ENCODE results near the gene ZNF787.
"Not testable (repeated sequence)": the region's sequence is repeated elsewhere in the genome, so short reads cannot be mapped to it uniquely, and the experiment has no call there.

The ZNF787 gene

DNA sequence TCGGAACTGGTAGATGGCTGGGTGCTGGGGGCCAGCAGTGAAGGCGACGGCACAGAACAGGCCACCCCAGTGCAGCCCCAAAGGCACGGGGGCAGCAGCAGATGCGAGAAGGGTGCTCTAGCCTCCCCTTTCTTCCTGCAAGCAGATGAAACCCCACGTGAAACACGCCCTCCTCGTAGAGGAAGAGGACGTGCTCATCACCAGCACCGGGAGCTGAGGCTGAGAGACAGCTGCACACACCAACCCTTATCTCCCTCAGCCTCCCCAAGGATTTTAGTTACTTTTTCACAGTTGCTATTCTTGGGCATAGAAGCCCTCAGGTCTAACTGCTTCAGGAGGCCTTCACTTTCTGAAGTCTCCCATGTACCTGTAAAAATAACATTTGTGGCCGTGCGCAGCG, 11.9 kb downstream of the ZNF787 start:
- TF ChIP-seq, protein P1, sequence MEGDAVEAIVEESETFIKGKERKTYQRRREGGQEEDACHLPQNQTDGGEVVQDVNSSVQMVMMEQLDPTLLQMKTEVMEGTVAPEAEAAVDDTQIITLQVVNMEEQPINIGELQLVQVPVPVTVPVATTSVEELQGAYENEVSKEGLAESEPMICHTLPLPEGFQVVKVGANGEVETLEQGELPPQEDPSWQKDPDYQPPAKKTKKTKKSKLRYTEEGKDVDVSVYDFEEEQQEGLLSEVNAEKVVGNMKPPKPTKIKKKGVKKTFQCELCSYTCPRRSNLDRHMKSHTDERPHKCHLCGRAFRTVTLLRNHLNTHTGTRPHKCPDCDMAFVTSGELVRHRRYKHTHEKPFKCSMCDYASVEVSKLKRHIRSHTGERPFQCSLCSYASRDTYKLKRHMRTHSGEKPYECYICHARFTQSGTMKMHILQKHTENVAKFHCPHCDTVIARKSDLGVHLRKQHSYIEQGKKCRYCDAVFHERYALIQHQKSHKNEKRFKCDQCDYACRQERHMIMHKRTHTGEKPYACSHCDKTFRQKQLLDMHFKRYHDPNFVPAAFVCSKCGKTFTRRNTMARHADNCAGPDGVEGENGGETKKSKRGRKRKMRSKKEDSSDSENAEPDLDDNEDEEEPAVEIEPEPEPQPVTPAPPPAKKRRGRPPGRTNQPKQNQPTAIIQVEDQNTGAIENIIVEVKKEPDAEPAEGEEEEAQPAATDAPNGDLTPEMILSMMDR (IDR thresholded peaks at IDR 0.05; ENCODE audit: low read depth, low read length) = no peak
- no peak overlapping the region for H3K4me3 ChIP-seq (ENCODE audit: low read depth, low read length)

- TF ChIP-seq, protein P1 (IDR thresholded peaks at IDR 0.05; ENCODE audit: low read depth, low read length) = no peak
- no peak overlapping the region for H3K4me3 ChIP-seq (ENCODE audit: low read depth, low read length)
Measured at GRCh38 chr19:56108447-56109195, 12.5 kb downstream of the ZNF787 start.

DNA sequence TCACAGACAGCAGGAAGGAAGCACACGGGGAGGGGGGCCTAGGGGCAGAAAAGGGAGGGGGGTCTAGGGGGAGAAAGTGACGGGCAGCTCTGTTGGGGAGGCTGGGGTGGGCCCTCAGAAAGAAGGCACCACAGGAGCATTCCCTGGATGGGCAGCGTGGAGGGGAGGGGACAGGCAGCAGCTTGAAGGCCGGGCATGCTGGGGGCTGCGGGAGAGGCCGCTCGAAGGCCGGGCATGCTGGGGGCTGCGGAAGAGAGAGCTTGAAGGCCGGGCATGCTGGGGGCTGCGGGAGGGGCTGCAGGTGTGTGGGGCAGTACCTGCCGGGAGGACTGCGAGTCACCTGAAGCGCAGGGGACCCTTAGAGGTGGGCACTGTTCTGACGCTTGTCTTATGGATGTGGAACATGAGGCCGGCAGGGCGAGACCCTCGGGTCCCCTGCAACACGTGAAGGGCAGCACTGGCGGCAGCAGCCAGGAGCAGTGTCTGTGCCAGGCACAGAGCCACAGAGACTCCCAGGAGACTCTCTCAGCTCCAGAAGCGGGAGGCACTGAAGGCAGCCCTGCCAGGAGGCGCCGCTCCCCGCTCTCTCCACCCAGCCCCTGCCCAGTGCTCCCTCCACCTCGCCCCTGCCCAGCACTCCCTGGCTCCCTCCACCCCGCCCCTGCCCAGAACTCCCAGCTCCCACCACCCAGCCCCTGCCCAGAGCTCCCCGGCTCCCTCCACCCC, 13.3 kb downstream of the ZNF787 start:
- TF ChIP-seq, protein P1 (IDR thresholded peaks at IDR 0.05; ENCODE audit: low read depth, low read length) = no peak
- no peak overlapping the region for H3K4me3 ChIP-seq (ENCODE audit: low read depth, low read length)

GRCh38 chr19:56106993-56107392, 14.1 kb downstream of the ZNF787 start:
- H3K4me3 ChIP-seq (ENCODE audit: low read depth, low read length) = no peak overlapping the region
- TF ChIP-seq, protein P1 (IDR thresholded peaks at IDR 0.05; ENCODE audit: low read depth, low read length) = no peak

- no peak overlapping the region for H3K4me3 ChIP-seq (ENCODE audit: low read depth, low read length)
- TF ChIP-seq, protein P1 (IDR thresholded peaks at IDR 0.05; ENCODE audit: low read depth, low read length) = no peak
Measured at GRCh38 chr19:56106397-56106849, 14.7 kb downstream of the ZNF787 start.

- not testable (repeated sequence) for H3K4me3 ChIP-seq (ENCODE audit: low read depth, low read length)
Measured at GRCh38 chr19:56105831-56106396, 15.2 kb downstream of the ZNF787 start.

GRCh38 chr19:56105090-56105701, 15.9 kb downstream of the ZNF787 start:
- H3K4me3 ChIP-seq (ENCODE audit: low read depth, low read length) = no peak overlapping the region
- TF ChIP-seq, protein P1 (IDR thresholded peaks at IDR 0.05; ENCODE audit: low read depth, low read length) = no peak

Measured in WI38 (cell line).